HEK293T (cell line): ENCODE measurements around the gene PYGO1.

Source experiments
- HDGF ChIP-seq: fragments of 450-650 bp; IDR thresholded peaks from 2 replicates; pipeline ENCODE4 v1.6.1; 2017; ENCODE audit warnings: antibody characterized with exemption, borderline replicate concordance
- SP1 ChIP-seq: fragments of 450-650 bp; IDR thresholded peaks from 2 replicates; pipeline ENCODE4 v1.6.1; 2017
- ZNF384 ChIP-seq: fragments of 450-650 bp; IDR thresholded peaks from 2 replicates; pipeline ENCODE4 v1.6.1; 2016

- no peak for TF ChIP-seq ZNF384
- TF ChIP-seq SP1 = no peak
- TF ChIP-seq HDGF = no peak
These were observed 14.0 kb downstream of the PYGO1 start for GRCh38 chr15:55574096-55574495.
